HL-60 (cell line): ENCODE data around the gene NOTCH2.

Experiments
- DNase-seq, 2 experiments: peaks; one replicate each; pipeline ENCODE4 v3.0.0-alpha.2; 2010 to 2020; ENCODE audit warnings: low read depth in 1 of 2, low spot score in 1 of 2
- H3K27ac ChIP-seq: fragments of 250-450 bp; sonication (Bioruptor Pico); replicated peaks from 2 replicates; pipeline ENCODE4 v1.5.1; 2020; ENCODE audit warnings: mild to moderate bottlenecking, moderate library complexity
- H3K27me3 ChIP-seq: fragments of 250-450 bp; sonication (Bioruptor Pico); 2 replicates; pipeline ENCODE4 v1.5.1; 2021; ENCODE audit warnings: mild to moderate bottlenecking, moderate library complexity; ENCODE audit not compliant: insufficient read depth, poor library complexity, severe bottlenecking
- H3K4me3 ChIP-seq: replicated peaks from 2 replicates; pipeline ENCODE4 v1.5.1; 2011; ENCODE audit warnings: mild to moderate bottlenecking, control low read depth, low read length; ENCODE audit not compliant: insufficient read depth
- CTCF ChIP-seq: IDR thresholded peaks from one replicate; pipeline ENCODE4 v1.5.1; 2011; ENCODE audit warnings: low read length, control low read depth, inconsistent platforms; ENCODE audit not compliant: insufficient read depth
- GABPA ChIP-seq: IDR thresholded peaks from 2 replicates; pipeline ENCODE4 v1.6.1; 2012; ENCODE audit warnings: low read depth
- POLR2AphosphoS5 ChIP-seq: IDR thresholded peaks from 2 replicates; pipeline ENCODE4 v1.6.1; 2012; ENCODE audit warnings: low read depth
- REST ChIP-seq: IDR thresholded peaks from 2 replicates; pipeline ENCODE4 v1.6.1; 2012; ENCODE audit warnings: low read depth; ENCODE audit not compliant: insufficient replicate concordance
- SPI1 ChIP-seq: IDR thresholded peaks from 2 replicates; pipeline ENCODE4 v1.6.1; 2012; ENCODE audit warnings: low read depth, mild to moderate bottlenecking, borderline replicate concordance

The NOTCH2 gene

GRCh38 chr1:119896303-119896702 is 173.2 kb downstream of the NOTCH2 start, which contains the start of gene ADAM30:
Gene ADAM30 (minus strand): TSS chr1:119896515. CDS start chr1:119896336, 179 bp downstream.
- no peaks in the 10 kb centered on the region for H3K27me3 ChIP-seq
- H3K27ac ChIP-seq = no peak within 1 kb of the TSS
- TF ChIP-seq REST = no peak
- no peak for TF ChIP-seq CTCF
- TF ChIP-seq POLR2AphosphoS5 = no peak
- TF ChIP-seq SPI1 = no peak
- no peak for TF ChIP-seq GABPA
- DNase-seq = no peak
- H3K4me3 ChIP-seq = no peak within 1 kb of the TSS

GRCh38 chr1:119895102-119895501 is 174.4 kb downstream of the NOTCH2 start:
- no peaks in the 10 kb centered on the region for H3K27me3 ChIP-seq
- TF ChIP-seq REST (no peak), SPI1 (no peak), POLR2AphosphoS5 (no peak), GABPA (no peak), CTCF (no peak)
- no peak overlapping the region for H3K27ac ChIP-seq
- DNase-seq = no peak
- no peak overlapping the region for H3K4me3 ChIP-seq

GRCh38 chr1:119893827-119894700 is 175.4 kb downstream of the NOTCH2 start:
- DNase-seq = no peak
- TF ChIP-seq POLR2AphosphoS5 (no peak), GABPA (no peak), CTCF (no peak), REST (no peak), SPI1 (no peak)
- no peaks in the 10 kb centered on the region for H3K27me3 ChIP-seq
- H3K4me3 ChIP-seq = no peak overlapping the region
- no peak overlapping the region for H3K27ac ChIP-seq
